GM12864 (cell line): ENCODE data around the gene RGL3.

Source experiments
- DNase-seq: peaks from one replicate; pipeline ENCODE4 v3.0.0-alpha.2; 2011; ENCODE audit warnings: low read depth
- H3K4me3 ChIP-seq: 2 replicates; pipeline ENCODE4 v1.5.1; 2011; ENCODE audit warnings: mild to moderate bottlenecking, low read depth, low read length, control low read depth
- TF ChIP-seq, protein P1 (sequence below): IDR thresholded peaks from 2 replicates; pipeline ENCODE4 v1.5.1; 2011; ENCODE audit warnings: low read depth, mild to moderate bottlenecking, moderate library complexity, low read length, control low read depth, inconsistent platforms; ENCODE audit errors: missing control alignments

RGL3 gene

GRCh38 chr19:11363881-11364280 lies 55.2 kb downstream of the RGL3 start:
- no peak for DNase-seq
- TF ChIP-seq, protein P1, sequence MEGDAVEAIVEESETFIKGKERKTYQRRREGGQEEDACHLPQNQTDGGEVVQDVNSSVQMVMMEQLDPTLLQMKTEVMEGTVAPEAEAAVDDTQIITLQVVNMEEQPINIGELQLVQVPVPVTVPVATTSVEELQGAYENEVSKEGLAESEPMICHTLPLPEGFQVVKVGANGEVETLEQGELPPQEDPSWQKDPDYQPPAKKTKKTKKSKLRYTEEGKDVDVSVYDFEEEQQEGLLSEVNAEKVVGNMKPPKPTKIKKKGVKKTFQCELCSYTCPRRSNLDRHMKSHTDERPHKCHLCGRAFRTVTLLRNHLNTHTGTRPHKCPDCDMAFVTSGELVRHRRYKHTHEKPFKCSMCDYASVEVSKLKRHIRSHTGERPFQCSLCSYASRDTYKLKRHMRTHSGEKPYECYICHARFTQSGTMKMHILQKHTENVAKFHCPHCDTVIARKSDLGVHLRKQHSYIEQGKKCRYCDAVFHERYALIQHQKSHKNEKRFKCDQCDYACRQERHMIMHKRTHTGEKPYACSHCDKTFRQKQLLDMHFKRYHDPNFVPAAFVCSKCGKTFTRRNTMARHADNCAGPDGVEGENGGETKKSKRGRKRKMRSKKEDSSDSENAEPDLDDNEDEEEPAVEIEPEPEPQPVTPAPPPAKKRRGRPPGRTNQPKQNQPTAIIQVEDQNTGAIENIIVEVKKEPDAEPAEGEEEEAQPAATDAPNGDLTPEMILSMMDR = no peak
- no peak overlapping the region for H3K4me3 ChIP-seq

GRCh38 chr19:11361771-11362731 lies 57.1 kb downstream of the RGL3 start:
- DNase-seq = no peak
- TF ChIP-seq, protein P1 = no peak
- no peak overlapping the region for H3K4me3 ChIP-seq

DNA sequence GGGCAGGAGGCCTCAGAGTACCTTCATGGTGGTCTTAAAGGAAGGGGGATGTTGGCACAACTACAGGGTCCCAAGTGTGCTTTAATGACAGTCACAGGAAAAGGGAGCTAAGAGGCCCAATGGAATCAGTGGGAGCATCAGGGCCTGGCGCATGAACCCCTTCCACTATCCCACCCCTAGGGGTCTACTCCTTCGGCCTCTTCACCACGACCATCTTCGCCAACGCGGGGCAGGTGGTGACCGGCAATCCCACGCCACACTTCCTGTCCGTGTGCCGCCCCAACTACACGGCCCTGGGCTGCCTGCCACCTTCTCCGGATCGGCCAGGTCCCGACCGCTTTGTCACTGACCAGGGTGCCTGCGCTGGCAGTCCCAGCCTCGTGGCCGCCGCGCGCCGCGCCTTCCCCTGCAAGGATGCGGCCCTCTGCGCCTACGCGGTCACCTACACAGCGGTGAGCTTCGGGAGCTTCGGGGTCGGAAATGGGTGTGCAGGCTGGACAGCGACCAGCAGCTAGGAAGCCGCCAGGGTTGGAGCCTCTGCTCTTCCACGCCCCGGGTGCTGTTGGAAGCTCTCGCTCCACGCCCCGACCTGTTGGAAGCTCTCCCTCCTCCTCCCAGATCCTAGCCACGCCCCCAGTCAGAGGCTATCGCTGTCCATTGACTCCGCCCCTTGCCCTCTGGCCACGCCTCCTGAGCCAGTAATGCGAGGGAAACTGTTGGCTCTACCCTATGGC lies 57.9 kb downstream of the RGL3 start:
- TF ChIP-seq, protein P1 = no peak
- no peak for DNase-seq
- no peak overlapping the region for H3K4me3 ChIP-seq

DNA sequence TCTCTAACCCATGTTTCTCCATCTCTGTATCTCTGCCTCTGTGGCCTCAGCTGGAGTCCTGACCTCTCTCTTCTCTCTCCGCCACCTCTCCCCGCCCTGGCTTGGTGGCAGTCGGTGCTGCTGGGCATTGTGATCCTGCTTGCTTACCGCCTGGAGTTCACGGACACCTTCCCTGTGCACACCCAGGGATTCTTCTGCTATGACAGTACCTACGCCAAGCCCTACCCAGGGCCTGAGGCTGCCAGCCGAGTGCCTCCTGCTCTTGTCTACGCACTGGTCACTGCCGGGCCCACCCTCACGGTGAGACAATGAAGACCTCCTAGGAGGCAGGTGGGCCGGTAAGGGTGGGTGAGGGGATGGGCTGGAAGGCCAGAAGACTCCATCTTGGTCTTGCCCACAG lies 59.7 kb downstream of the RGL3 start:
- TF ChIP-seq, protein P1 = no peak
- H3K4me3 ChIP-seq = no peak overlapping the region
- no peak for DNase-seq

- H3K4me3 ChIP-seq = no peak overlapping the region
- DNase-seq = no peak
- TF ChIP-seq, protein P1 = no peak
Measured at GRCh38 chr19:11356676-11357550, 62.2 kb downstream of the RGL3 start.

DNA sequence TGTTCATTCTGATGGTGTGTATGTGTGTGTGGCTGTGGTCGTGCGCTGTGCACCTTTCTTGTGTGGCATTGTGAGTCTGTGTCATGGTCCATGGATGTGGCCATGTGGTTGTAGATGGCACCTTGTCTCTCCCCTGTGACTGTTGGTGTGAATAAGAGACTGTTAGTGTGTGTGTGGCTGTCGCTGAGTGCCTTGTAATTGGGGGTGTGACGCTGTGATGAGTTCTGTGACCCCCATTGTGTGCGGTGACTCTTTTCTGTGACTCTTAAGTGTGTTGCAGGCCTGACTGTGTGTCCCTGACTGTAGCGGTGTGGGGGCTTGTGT lies 63.1 kb downstream of the RGL3 start:
- TF ChIP-seq, protein P1 = no peak
- DNase-seq = no peak
- no peak overlapping the region for H3K4me3 ChIP-seq
